CD14-positive monocyte (primary cell): Measurements from ENCODE around the gene PPP6R3. TPM values are rescaled to one million over a fixed set of nuclear protein-coding genes. Genes with fewer than 3 reads are reported as not detected.

Experiments used
- DNase-seq, 3 donors: peaks; one replicate each; pipeline ENCODE4 v3.0.0-alpha.2; 2011 to 2022
- H2AFZ ChIP-seq: 2 replicates; pipeline ENCODE4 v1.6.0; 2012; ENCODE audit warnings: mild to moderate bottlenecking, low read depth, low read length, inconsistent platforms; ENCODE audit not compliant: insufficient read depth, poor library complexity, severe bottlenecking
- H3K27ac ChIP-seq, 2 donors: 1 replicate in 1 of 2; 2 replicates in 1 of 2; pipeline ENCODE4 v1.5.1; 2012 to 2013; ENCODE audit warnings: low read length in 2 of 2, control low read depth in 1 of 2, inconsistent platforms in 1 of 2, low read depth in 1 of 2, mild to moderate bottlenecking in 1 of 2
- H3K27me3 ChIP-seq, 2 donors: one replicate each; pipeline versions ENCODE4 v1.6.0 to v1.6.1; 2011 to 2013; ENCODE audit warnings: low read length in 2 of 2; ENCODE audit not compliant: control insufficient read depth in 2 of 2, insufficient read depth in 2 of 2
- H3K36me3 ChIP-seq, 2 donors: replicated peaks in 1 of 2; 1 replicate in 1 of 2; 2 replicates in 1 of 2; pipeline versions ENCODE4 v1.5.1 to v1.6.1; 2012 to 2013; ENCODE audit warnings: low read length in 2 of 2, control low read depth in 1 of 2, inconsistent platforms in 1 of 2, mild to moderate bottlenecking in 1 of 2; ENCODE audit not compliant: insufficient read depth in 2 of 2, control insufficient read depth in 1 of 2
- H3K4me1 ChIP-seq, 2 donors: 1 replicate in 1 of 2; 2 replicates in 1 of 2; pipeline versions ENCODE4 v1.5.1 to v1.6.1; 2012 to 2013; ENCODE audit warnings: low read length in 2 of 2, control low read depth in 1 of 2, inconsistent platforms in 1 of 2, mild to moderate bottlenecking in 1 of 2, moderate library complexity in 1 of 2; ENCODE audit not compliant: insufficient read depth in 2 of 2, control insufficient read depth in 1 of 2
- H3K4me2 ChIP-seq: replicated peaks from 2 replicates; pipeline ENCODE3; 2012; ENCODE audit warnings: low read length, moderate library complexity, mild to moderate bottlenecking; ENCODE audit not compliant: poor library complexity, severe bottlenecking; ENCODE audit errors: extremely low read depth
- H3K4me3 ChIP-seq, 3 experiments: fragments of 200-600 bp in 1 of 3; sonication (generic) in 1 of 3; replicated peaks in 1 of 3; 1 replicate in 2 of 3; 2 replicates in 1 of 3; pipeline ENCODE4 v1.5.1; 2011 to 2013; ENCODE audit warnings: low read length in 3 of 3, mild to moderate bottlenecking in 3 of 3, control low read depth in 2 of 3, low read depth in 2 of 3, inconsistent platforms in 1 of 3, moderate library complexity in 1 of 3
- H3K79me2 ChIP-seq: 2 replicates; pipeline ENCODE4 v1.6.0; 2012; ENCODE audit warnings: mild to moderate bottlenecking, control low read depth, inconsistent platforms, low read length, moderate library complexity; ENCODE audit not compliant: insufficient read depth
- H3K9ac ChIP-seq: 2 replicates; pipeline ENCODE4 v1.6.0; 2017; ENCODE audit warnings: low read length, mild to moderate bottlenecking; ENCODE audit not compliant: insufficient read depth, poor library complexity, severe bottlenecking
- H3K9me3 ChIP-seq, 2 donors: replicated peaks in 1 of 2; 1 replicate in 1 of 2; 2 replicates in 1 of 2; pipeline versions ENCODE4 v1.5.1 to v1.6.1; 2012 to 2013; ENCODE audit warnings: low read length in 2 of 2, control low read depth in 1 of 2; ENCODE audit not compliant: control insufficient read depth in 1 of 2, insufficient read depth in 1 of 2
- H4K20me1 ChIP-seq: 2 replicates; pipeline ENCODE4 v1.6.0; 2012; ENCODE audit warnings: mild to moderate bottlenecking, low read length, control low read depth, moderate library complexity; ENCODE audit not compliant: insufficient read depth
- H3K27ac Mint-ChIP-seq, 7 donors: one replicate each; pipeline ENCODE4 v1.8.0; 2020; ENCODE audit warnings: mild to moderate bottlenecking in 7 of 7, mixed read lengths in 7 of 7, moderate library complexity in 6 of 7, inconsistent platforms in 2 of 7
- H3K27me3 Mint-ChIP-seq, 3 donors: one replicate each; pipeline ENCODE4 v1.8.0; 2021 to 2022; ENCODE audit warnings: low read depth in 3 of 3, mild to moderate bottlenecking in 3 of 3, mixed read lengths in 3 of 3, moderate library complexity in 3 of 3, inconsistent platforms in 1 of 3
- H3K36me3 Mint-ChIP-seq, 2 donors: one replicate each; pipeline ENCODE4 v1.8.0; 2020; ENCODE audit warnings: mixed read lengths in 2 of 2, inconsistent platforms in 1 of 2, mild to moderate bottlenecking in 1 of 2
- H3K4me1 Mint-ChIP-seq: one replicate; pipeline ENCODE4 v1.8.0; 2020; ENCODE audit warnings: mild to moderate bottlenecking, mixed read lengths
- H3K4me3 Mint-ChIP-seq, 2 donors: one replicate each; pipeline ENCODE4 v1.8.0; 2020; ENCODE audit warnings: mild to moderate bottlenecking in 2 of 2, mixed read lengths in 2 of 2, moderate library complexity in 1 of 2
- H3K9me3 Mint-ChIP-seq, 7 donors: one replicate each; pipeline ENCODE4 v1.8.0; 2020 to 2022; ENCODE audit warnings: mixed read lengths in 7 of 7, mild to moderate bottlenecking in 6 of 7, moderate library complexity in 6 of 7, inconsistent platforms in 2 of 7
- CTCF ChIP-seq: fragments of 200-600 bp; IDR thresholded peaks from one replicate; pipeline ENCODE4 v1.8.0; 2022; ENCODE audit warnings: antibody characterized with exemption, mild to moderate bottlenecking
- WGBS: methylation state at CpG from one replicate; pipeline ENCODE4 v1.1.5; 2013; ENCODE audit warnings: missing lambda C conversion rate; ENCODE audit not compliant: insufficient coverage; 5-methylcytosine and 5-hydroxymethylcytosine counted together
- intact Hi-C, 2 donors: fragments of 100-400 bp; cut with micrococcal nuclease; formaldehyde crosslinking; loops; one replicate each; pipeline versions ENCODE4 v1.15.0 to v1.15.1; 2023
- polyA plus RNA-seq, 3 donors: library from polyadenylated mRNA; depleted of rRNA in 1 of 3; unstranded in 2 of 3; stranded (reverse) in 1 of 3; fragments of 300-500 nt in 2 of 3; fragments of >200 nt in 1 of 3; fragmentation: Illumina TruSeq in 2 of 3; gene quantifications; 1 replicate in 2 of 3; 2 replicates in 1 of 3; pipeline ENCODE4 v1.2.3, GENCODE V29; 2012 to 2021

The PPP6R3 gene
- polyA plus RNA-seq, 3 donors = 22.9 to 39.4 (median 38.1) TPM

GRCh38 chr11:68469642-68470041, 9.1 kb downstream of the PPP6R3 start:
- Histone ChIP-seq H3K27ac (no peak overlapping the region), H3K9ac (no peak overlapping the region), H3K4me2 (no peak overlapping the region), H3K9me3 (no peaks in the 10 kb centered on the region), H3K79me2 (peaks cover 99% of the 10 kb centered on the region), H3K4me3 (no peak overlapping the region), H2AFZ (no peak overlapping the region), H3K4me1 (peaks cover 49 to 58% of the 10 kb centered on the region in 2 donors), H3K36me3 (peaks cover 0 to 9% of the 10 kb centered on the region in 2 donors), H3K27me3 (no peaks in the 10 kb centered on the region), H4K20me1 (peaks cover 100% of the 10 kb centered on the region)
- DNase-seq = no peak
- WGBS = no CpG with 5 or more reads among the region's 1 CpG
- TF ChIP-seq CTCF = no peak
- intact Hi-C loops = no loop called here
- Mint-ChIP-seq H3K27ac (peak overlapping the region in 1 of 7 donors; percentile 12), H3K4me1 (peaks cover 81% of the 10 kb centered on the region), H3K27me3 (no peaks in the 10 kb centered on the region), H3K36me3 (peaks cover 8 to 25% of the 10 kb centered on the region in 2 donors), H3K4me3 (no peak overlapping the region), H3K9me3 (no peaks in the 10 kb centered on the region)

GRCh38 chr11:68470304-68470811, 9.8 kb downstream of the PPP6R3 start:
- Mint-ChIP-seq H3K9me3 (peaks cover 0 to 3% (median 0%) of the 10 kb centered on the region in 7 donors), H3K36me3 (peaks cover 8 to 25% of the 10 kb centered on the region in 2 donors), H3K27ac (peak overlapping the region in 4 of 7 donors; percentile 2 to 48 (median 36)), H3K4me3 (no peak overlapping the region), H3K4me1 (peaks cover 75% of the 10 kb centered on the region), H3K27me3 (no peaks in the 10 kb centered on the region)
- no peak for DNase-seq
- Histone ChIP-seq H2AFZ (no peak overlapping the region), H3K4me3 (no peak overlapping the region), H3K36me3 (peaks cover 0 to 6% of the 10 kb centered on the region in 2 donors), H3K4me2 (no peak overlapping the region), H3K9ac (no peak overlapping the region), H3K79me2 (peaks cover 99% of the 10 kb centered on the region), H3K27ac (no peak overlapping the region), H3K9me3 (no peaks in the 10 kb centered on the region), H3K27me3 (no peaks in the 10 kb centered on the region), H3K4me1 (peaks cover 49 to 58% of the 10 kb centered on the region in 2 donors), H4K20me1 (peaks cover 97% of the 10 kb centered on the region)
- intact Hi-C loops = no loop called here
- TF ChIP-seq CTCF = no peak
- 95% methylated on average over 4 of the region's 4 CpGs for WGBS
